NCI-H526 (cell line): ENCODE measurements around the gene ATL3.
"Not testable (repeated sequence)": the region's sequence is repeated elsewhere in the genome, so short reads cannot be mapped to it uniquely, and the experiment has no call there.

Source experiments
- DNase-seq, 2 experiments: peaks; one replicate each; lab custom pipeline; 2025; lab: John Stamatoyannopoulos, UW

ATL3 gene

DNA sequence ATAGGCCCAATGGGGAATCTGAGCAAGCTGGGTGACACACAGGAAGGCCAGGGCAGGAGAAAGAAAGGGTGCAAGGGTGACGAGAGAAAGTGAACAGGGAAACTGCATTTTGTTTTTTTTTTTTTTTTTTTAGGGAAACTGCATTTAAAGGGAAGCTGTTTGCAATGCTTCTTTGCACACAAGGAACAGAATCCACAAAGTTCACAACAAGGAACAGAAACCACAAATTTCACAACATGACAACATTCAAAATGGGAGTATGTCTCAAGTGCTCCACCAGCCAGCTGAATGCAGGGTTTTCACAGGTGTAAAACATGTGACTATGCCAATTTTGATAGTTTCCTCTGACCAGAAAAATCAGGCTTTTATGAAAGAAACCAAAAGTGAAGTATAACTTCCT lies 50.1 kb downstream of the ATL3 start:
- DNase-seq = no peak

DNA sequence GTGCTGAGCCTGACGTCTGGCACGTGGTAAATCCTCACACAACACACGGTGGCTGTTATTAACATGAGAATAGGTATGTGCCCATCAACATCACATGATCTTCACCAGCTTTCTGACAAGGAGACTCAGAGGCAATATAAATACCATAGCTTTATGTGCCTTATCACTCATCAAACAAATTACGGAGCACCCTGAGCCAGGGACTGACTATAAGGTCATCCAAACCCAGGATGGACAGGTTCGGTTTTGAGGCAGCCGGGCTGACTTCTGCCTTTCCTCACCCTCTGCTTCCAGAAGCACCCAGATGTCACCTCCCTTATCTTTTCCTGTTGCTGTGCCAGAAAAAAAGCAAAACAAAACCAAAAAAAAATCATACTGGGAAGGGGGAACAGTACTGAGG lies 51.2 kb downstream of the ATL3 start:
- no peak for DNase-seq

- DNase-seq = not testable (repeated sequence)
Observed at GRCh38 chr11:63617686-63618085, 53.5 kb downstream of the ATL3 start.

DNA sequence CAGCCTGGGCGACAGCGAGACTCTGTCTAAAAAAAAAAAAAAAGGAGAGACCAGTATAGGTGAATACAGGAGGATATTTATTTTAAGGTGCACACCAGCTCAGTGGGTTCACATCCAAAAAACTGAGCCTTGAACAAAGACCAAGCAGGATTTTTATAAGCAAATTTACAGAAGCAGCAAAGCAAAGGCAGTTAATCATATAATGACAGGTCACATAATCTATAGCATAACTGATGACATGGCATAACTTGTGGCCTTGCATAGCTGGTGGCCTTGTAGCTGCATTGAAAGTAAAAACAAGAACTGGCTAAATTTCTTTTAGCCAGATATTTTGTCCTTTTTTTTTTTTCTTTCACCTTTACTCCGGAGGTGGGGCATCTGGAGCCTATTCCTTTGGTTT lies 54.2 kb downstream of the ATL3 start:
- no peak for DNase-seq

DNA sequence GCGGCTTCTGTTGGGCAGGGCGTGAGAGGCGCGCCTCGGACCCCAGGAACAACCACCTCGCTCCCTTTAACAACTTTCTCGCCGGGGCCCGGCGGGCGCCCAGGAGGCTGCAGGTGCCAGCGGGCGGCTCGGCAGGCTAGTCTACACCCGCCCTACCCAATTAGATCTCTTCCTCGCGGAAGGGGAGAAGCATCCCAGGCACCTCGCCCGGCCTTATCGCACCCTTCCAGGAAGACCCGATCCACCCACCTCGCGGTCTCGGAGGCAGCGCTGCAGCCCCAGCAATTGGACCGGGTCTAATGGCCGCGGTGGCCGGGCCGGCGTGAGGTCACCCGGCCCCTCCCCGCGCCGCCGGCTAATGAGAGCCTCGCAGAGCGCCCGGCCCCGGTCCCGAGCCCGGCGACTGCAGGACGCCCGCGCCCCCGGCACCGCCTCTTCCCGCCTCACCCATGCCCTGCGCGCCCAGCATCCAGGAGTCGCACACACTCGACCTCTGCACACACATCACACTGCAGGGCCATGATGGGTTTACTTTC lies 57.0 kb downstream of the ATL3 start, which contains the start of gene PLAAT3:
PLAAT3 (minus strand) TSS at position 298 of the 536 bp plus-strand sequence. CDS start 419 bp downstream, outside the sequence.
- peak; percentile 70 to 90 for DNase-seq

DNA sequence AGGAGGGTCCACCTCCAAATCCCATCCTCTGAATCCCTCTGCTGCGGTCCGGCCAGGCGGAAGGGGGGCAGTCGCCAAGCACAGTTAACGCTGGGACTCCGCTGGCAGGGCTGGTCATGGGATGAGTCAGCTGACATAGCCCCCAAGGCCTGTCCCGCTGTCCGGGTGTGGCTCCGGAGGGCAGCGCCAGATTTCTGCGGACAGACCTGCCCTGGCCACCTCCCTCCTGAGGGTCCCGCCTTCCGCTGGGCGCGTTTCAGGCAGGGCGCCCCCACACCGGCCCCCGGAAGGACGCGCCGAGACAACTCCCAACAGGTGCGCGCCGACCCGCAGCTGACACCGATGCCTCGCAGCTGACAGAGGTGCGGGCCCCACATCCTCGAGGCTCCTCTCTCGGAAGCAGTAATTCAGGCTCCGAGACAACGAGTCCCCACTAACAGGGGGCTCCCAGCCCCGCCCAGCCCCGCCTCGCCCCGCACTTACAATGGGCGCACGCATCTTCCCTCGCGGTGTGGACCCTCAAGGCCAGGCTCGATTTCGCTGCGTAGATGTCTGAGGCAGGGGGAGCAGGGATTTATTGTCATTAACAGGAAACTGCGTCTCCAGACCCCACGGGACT lies 57.5 kb downstream of the ATL3 start:
- peak in 1 of 2 experiments; percentile 56 for DNase-seq

DNA sequence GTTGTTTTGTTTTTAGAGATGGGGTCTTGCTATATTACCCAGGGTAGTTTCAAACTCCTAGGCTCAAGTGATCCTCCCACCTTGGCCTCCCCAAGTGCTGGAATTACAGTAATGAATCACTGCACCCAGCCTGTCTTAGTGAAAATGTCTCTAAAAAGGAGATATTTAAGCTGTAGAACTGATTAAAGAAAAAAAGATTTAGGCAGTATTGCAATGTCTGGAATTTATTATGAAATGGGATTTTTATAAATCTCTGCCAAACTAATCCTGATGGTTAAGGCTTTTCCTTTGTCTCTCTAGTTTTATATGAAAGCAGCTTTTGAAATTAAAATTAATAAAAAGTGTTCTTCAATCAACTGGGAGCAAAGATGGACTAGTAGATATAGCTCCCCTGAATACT lies 59.0 kb downstream of the ATL3 start:
- DNase-seq = no peak

DNA sequence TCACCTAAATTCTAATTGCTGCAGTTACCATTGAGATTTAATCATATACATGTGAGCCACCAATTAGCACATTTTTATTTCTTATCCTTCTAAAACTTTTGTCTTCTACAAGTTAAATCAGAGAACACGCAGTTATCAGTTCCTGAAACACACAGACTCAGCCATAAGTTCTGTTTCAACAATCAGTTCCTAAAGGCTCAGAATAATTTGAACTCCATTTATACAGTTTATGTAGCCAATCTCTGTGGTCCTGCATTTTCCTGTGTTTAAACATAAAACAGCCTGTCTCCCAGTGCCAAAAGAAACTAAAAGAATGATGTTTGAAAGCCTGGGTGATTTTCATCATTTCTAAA lies 59.8 kb downstream of the ATL3 start:
- DNase-seq = no peak

DNA sequence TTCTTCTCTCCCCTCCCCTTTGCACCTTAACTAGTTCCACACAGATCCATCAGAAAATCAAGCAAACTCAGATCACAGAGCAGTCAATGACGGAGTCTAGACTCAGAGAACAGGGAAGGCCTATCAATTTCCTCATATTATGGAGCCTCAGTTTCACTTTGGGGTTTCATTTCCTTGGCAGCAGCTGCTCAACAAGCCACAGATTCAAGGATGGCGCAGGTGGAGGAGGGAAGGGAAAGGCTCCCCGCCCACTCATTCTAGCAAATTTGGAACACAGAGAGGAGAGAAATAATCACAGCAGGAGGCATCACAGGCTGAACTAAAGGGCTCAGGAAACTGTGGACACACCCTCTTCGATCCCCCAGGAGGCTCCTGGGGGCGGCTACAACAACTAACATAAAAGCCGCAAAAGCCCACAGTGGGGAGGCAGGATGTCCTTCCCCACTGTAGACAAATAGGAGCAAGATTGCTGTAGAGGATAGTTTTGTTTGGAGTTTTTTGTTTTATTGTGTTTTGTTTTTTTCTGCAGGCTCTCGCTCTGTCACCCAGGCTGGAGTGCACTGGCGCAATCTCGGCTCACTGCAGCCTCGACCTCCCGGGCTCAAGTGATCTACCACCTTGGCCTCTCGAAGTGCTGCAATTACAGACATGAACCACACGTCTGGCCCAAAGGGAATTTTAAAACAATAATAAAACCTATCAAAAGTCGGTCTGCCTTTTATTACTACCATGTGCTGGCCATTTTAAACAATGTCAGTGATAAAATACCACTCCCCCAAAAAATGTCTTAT lies 60.4 kb downstream of the ATL3 start:
- no peak for DNase-seq

GRCh38 chr11:63609971-63610580 lies 61.1 kb downstream of the ATL3 start:
- DNase-seq = no peak

DNA sequence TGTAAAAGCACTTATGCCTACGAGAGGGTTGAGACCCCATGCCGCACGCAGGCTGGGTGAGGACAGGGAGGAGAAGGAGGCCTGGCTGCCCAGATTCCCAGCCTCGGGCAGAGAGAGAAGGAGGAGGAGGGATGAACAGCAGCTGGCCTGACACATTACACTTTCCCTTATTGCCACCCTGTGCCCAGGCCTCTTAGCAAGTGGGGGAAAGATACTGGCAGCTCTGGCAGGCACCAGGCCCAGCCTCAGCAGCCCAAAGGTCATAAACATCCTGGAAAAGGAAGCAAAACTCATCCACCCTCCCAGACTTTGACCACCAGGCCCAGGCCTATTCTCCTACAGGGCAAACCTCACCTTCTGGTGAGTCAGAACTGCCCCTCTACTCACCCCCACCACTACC lies 61.6 kb downstream of the ATL3 start:
- DNase-seq = no peak

- no peak for DNase-seq
Observed at GRCh38 chr11:63608353-63609345, 62.5 kb downstream of the ATL3 start.

- DNase-seq = no peak
Observed at GRCh38 chr11:63603180-63603518, 68.0 kb downstream of the ATL3 start.

DNA sequence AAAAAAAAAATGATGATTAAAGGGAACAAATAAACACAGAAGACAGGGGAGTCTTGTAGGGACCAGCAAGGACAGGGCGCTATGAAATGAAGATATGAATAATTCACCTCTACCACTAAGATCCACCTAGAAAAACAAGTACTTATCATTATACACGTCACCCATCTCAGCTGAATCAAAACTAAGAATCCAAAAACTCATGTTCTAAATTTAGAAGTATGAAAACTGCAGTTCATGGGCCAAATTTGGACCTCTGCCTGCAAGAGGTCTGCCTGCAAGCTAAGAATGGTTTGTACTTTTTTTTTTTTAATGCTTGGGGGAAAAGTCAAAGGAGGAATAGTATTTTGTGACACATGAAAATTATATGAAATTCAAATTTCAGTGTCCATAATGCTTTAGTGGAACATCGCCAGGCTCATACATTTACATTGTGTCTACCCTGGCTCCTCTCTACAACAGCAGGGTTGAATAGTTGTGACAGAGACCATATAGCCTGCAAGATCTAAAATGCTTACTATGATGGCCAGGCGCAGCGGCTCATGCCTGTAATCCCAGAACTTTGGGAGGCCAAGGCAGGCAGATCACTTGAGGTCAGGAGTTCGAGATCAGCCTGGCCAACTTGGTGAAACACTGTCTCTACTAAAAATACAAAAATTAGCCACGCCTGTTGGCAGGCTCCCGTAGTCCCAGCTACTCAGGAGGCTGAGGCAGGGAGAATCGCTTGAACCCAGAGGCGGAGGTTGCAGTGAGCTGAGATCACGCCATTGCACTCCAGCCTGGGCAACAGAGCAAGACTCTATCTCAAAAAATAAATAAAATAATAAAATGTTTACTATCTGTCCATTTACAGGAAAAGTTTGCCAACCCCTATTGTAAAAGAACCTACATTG lies 68.6 kb downstream of the ATL3 start:
- DNase-seq = not testable (repeated sequence)

DNA sequence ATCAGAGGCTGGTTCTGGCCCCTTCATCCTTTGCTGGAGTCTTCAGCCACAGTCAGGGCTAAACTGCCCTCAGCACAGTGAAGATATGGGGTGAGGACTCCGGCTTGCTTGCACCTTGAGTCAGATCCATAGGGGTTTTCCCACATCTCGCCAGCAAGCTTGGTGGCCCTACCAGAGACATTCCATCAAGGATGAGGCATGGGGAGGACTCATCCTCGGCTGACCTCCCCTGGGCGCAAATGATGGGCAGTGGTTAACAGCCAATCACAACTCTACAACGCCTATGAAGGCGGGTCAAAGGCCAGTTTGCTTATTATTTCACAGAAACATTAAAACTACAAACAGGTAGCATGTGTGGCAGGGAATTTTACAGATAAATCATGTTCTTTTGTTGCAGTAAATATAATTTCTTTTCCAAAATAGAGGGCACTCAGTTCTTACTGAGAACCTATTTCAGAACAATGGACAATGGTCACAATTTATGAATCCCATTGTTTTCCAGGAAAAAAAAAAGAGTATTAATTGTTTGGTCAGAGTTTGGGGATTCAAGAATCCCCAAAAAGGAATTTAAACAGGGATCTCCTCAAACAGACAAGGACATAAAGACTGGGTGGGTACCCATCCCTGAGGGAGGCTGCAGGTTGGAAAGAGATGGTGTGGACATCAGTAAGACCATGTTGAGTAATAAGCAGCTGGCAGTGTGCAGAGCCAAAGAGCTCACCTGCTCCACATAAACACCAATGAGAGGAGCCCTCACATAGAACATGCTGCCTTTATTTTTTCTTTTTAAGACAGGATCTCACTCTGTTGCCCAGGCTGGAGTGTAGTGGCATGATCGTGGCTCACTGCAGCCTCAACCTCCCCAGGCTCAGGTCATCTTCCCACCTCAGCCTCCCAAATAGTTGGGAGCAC lies 71.7 kb downstream of the ATL3 start:
- DNase-seq = no peak

DNA sequence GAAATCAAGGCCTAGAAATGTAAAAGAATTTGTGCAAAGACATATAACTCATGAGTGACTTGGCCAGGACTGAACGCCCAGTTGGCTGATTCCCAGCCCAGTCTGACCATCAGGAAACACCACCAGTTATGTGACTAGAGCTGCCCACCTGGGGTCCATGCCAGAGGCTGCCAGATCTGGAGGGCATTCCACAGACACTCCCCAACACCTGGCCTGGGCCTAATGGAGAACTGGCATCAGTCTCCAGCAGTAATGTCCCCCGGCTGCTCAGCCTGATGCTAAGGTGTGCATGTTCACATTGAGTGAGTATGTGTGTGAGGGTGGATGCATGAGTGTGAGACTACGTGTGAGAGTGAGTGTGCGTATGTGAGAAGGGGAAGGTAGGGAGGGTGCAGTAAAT lies 72.6 kb downstream of the ATL3 start:
- no peak for DNase-seq

- DNase-seq = no peak
Observed at GRCh38 chr11:63595296-63595695, 75.9 kb downstream of the ATL3 start.

DNA sequence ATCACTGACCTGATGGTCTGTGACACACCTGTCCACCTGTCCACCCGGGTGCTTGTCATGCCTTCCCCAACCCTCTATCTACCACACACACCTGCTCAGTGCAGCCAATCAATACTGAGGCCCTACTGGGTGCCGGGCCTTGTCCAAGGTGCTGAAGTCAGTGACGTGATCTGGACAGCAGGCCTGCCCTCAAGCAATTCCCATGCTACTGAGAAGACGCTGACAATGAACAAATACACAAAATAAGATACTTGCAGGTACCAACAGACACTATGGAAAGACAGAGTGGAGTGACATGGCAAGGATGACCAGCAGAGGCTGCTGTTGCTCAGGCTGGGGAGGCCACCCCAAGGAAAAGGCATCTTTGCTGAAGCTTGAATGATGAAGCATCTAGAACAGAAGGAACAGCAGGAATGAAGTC lies 78.2 kb downstream of the ATL3 start:
- DNase-seq = peak in 1 of 2 experiments; percentile 52

DNA sequence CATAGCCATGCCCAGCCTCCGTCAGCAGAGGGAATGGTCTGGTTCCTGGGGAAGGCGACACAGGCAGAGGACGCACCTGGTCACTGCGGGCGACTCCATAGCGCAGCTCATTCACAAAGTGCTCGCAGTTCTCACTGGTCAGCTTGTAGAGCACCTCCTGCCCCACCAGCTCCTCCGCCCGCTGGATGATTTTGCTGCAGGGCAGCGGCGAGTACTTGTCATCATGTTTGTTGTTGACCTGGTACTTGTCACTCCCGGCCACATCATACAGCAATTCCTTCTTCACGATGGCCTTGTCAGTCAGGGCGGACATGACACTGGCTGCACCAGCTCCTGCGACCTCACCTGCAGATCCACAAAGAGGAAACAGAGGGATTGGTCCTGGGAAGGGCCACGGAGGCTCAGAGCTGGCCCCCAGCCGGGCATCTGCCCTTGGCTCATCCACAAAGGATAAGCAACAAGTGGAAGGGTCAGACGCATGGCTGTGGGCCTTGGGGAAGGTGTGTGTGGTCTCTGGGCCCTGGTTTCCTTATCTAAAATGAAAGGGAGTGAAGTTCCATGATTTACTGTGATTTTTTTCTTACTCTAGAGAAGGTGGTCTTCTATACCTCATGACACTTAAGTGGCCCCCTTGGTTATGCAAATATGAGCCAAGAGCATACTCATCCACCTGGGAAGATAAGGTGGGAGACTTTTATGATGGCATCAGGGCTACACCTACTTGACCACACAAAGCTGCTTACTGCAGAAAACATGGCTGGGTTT lies 81.0 kb downstream of the ATL3 start:
- DNase-seq = no peak
